ENCODE data around the gene MLPH.
"Not testable (repeated sequence)": the region's sequence is repeated elsewhere in the genome, so short reads cannot be mapped to it uniquely, and the experiment has no call there.

MLPH gene

GRCh38 chr2:237458519-237458918 lies 28.5 kb upstream of the MLPH start:
- FAIRE-seq: no peak

- no peak for FAIRE-seq
Measured at GRCh38 chr2:237459226-237459625, 27.8 kb upstream of the MLPH start.

- FAIRE-seq: no peak
Measured at GRCh38 chr2:237459741-237460174, 27.3 kb upstream of the MLPH start.

- no peak for FAIRE-seq
Measured at GRCh38 chr2:237464757-237465391, 22.2 kb upstream of the MLPH start.

- FAIRE-seq: no peak
Measured at GRCh38 chr2:237465515-237466148, 21.4 kb upstream of the MLPH start.

- no peak for FAIRE-seq
Measured at GRCh38 chr2:237466211-237466610, 20.8 kb upstream of the MLPH start.

GRCh38 chr2:237467447-237468179 lies 19.4 kb upstream of the MLPH start:
- FAIRE-seq: no peak

- not testable (repeated sequence) for FAIRE-seq
Measured at GRCh38 chr2:237469410-237469809, 17.6 kb upstream of the MLPH start.

GRCh38 chr2:237469849-237470248 lies 17.2 kb upstream of the MLPH start:
- no peak for FAIRE-seq

- FAIRE-seq: no peak
Measured at GRCh38 chr2:237470914-237471313, 16.1 kb upstream of the MLPH start.

- FAIRE-seq: peak; percentile 44
Measured at GRCh38 chr2:237471438-237472186, 15.4 kb upstream of the MLPH start.

- FAIRE-seq: no peak
Measured at GRCh38 chr2:237472187-237472712, 14.8 kb upstream of the MLPH start.

- no peak for FAIRE-seq
Measured at GRCh38 chr2:237472909-237473877, 13.9 kb upstream of the MLPH start.

- FAIRE-seq: no peak
Measured at GRCh38 chr2:237473878-237474441, 13.1 kb upstream of the MLPH start.

- FAIRE-seq: no peak
Measured at GRCh38 chr2:237474442-237474911, 12.6 kb upstream of the MLPH start.

GRCh38 chr2:237474931-237475703 lies 11.9 kb upstream of the MLPH start:
- FAIRE-seq: no peak

GRCh38 chr2:237475704-237476141 lies 11.3 kb upstream of the MLPH start:
- no peak for FAIRE-seq

GRCh38 chr2:237478095-237478494 lies 9.0 kb upstream of the MLPH start:
- FAIRE-seq: no peak

GRCh38 chr2:237478979-237479378 lies 8.1 kb upstream of the MLPH start:
- no peak for FAIRE-seq

- FAIRE-seq: no peak
Measured at GRCh38 chr2:237479747-237480146, 7.3 kb upstream of the MLPH start.

Measured in G401.6 (cell line).